Right ventricle myocardium inferior (tissue), 1 donor: ENCODE results near the gene KIF2B. TPM values are rescaled to one million over a fixed set of nuclear protein-coding genes. Genes with fewer than 3 reads are reported as not detected.
"Not testable (repeated sequence)": the region's sequence is repeated elsewhere in the genome, so short reads cannot be mapped to it uniquely, and the experiment has no call there.

Source experiments
- ATAC-seq: fragments of 200-7000 bp; cut with Tn5 transposase; one replicate; pipeline ENCODE4 v1.9.1; 2020; ENCODE audit warnings: mild to moderate bottlenecking, moderate library complexity
- DNase-seq: peaks from one replicate; pipeline ENCODE4 v3.0.0; 2021; ENCODE audit errors: missing footprints
- intact Hi-C: fragments of 100-400 bp; cut with DNase I; formaldehyde crosslinking; loops from one replicate; pipeline ENCODE4 v1.11.0; 2022
- long read RNA-seq: library from polyadenylated mRNA; unstranded; transcript quantifications from one replicate; pipeline ENCODE4 v2.0.0, GENCODE V29; 2021
- total RNA-seq: library from RNA; stranded (reverse); fragmentation: NEBNext Ultra II Directional; extraction: Animal tissue kit (Norgen Biotek cat#: 25700); gene quantifications from one replicate; pipeline ENCODE4 v1.2.1, GENCODE V29; 2021
- donor health status: DM: no; HTN: yes; CAD: no; lungs with severe emphysema.

Gene KIF2B, protein sequence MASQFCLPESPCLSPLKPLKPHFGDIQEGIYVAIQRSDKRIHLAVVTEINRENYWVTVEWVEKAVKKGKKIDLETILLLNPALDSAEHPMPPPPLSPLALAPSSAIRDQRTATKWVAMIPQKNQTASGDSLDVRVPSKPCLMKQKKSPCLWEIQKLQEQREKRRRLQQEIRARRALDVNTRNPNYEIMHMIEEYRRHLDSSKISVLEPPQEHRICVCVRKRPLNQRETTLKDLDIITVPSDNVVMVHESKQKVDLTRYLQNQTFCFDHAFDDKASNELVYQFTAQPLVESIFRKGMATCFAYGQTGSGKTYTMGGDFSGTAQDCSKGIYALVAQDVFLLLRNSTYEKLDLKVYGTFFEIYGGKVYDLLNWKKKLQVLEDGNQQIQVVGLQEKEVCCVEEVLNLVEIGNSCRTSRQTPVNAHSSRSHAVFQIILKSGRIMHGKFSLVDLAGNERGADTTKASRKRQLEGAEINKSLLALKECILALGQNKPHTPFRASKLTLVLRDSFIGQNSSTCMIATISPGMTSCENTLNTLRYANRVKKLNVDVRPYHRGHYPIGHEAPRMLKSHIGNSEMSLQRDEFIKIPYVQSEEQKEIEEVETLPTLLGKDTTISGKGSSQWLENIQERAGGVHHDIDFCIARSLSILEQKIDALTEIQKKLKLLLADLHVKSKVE
- total RNA-seq: not detected
- long read RNA-seq: 0 reads

DNA sequence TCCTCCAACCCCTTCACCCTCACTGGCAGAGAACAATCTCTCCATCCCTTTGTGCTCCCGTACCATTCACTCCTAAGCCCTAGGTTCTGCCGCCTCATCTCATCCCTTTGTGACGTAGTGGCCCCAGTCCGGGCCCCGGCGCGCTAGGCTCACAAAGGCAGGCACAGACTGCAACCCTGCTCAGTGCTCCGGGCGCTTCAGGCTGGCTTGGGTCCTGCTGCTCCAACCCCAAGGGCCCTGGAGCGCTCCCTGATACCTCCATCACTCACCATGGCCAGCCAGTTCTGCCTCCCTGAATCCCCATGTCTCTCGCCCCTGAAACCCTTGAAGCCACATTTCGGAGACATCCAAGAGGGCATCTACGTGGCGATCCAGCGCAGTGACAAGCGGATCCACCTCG is at the start of gene KIF2B:
TSS of gene KIF2B (plus strand) at position 164 of the 400 bp plus-strand sequence. CDS start at position 271, 107 bp downstream.
- intact Hi-C loops: no loop called here
- ATAC-seq (no peak), DNase-seq (peak; percentile 37)

DNA sequence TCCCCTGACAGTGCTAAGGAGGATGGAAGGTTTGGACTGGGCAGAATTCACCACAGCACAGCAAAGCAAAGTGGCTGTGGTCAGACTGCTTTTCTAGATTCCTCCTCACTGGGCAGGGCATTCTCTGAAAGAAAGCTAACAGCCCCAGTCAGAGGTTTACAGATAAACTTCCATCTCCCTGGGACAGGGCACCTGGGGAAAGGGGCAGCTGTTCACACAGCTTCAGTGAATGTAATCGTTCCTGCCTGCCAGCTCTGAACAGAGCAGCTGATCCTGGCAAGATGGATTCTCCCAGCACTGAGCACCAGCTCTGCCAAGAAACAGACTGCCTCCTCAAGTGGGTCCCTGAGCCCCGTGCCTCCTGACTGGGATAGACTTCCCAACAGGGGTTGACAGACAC is 42.4 kb upstream of the KIF2B start:
- DNase-seq (no peak), ATAC-seq (no peak)
- intact Hi-C loops: no loop called here

DNA sequence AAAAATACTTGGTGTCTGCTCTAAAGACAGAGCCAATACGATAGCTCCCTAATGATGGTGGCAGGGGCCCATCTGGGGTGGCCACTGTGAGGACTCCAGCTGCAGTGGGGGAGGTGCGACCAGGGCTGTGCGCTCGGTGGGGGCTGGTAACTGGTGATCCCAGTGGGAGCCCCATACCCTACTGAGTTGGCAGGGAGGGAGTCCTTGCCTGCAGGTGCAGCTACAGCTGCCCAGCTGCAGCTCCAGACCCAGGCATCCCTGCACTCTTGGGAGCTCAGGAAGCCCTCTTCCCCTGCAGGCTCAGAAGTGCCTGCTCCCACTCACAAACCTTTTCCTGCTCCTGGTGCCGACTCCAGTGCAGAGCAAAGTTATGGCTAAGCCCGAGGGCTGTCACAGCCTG is 31.2 kb upstream of the KIF2B start:
- ATAC-seq: no peak
- no peak for DNase-seq
- intact Hi-C loops: no loop called here

DNA sequence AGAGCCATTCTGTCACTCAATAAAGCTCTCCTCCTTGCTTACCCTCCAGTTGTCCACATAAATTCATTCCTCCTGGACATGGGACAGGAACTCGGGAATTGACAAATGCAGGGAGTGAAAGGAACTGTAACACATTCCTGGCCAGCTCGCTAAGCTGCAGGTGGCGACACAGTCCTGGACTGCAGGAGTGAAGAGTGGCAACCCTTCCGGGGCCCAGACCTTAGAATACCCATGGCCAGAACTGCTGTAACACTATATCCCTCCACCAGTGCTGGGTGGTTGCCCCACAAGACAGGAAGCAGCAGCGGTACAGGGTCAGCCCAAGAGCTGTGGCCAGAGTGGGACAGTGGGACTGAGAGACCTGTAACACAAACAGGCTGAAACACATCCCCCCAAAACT is 30.3 kb upstream of the KIF2B start:
- no peak for DNase-seq
- peak; percentile 16 for ATAC-seq
- intact Hi-C loops: no loop called here

DNA sequence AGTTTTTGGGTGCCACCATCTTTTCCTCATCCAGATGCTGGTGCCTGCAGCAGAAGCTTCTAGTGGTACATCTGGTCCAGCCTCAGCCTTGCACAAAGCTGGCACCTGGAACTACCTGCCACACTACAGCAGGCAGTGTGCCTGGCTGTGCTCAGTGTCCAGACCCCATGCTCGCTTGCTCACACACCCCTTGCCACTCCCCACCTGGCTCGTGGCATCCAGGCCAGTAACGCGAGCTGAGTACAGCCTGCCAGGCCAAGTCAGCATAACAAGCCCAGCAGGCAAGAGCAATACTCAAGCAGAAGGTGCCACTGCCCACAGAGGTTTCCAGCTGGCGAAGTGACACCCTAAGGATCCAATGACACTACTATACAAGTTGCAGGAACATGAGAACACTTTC is 29.7 kb upstream of the KIF2B start:
- DNase-seq: no peak
- no peak for ATAC-seq
- intact Hi-C loops: no loop called here

DNA sequence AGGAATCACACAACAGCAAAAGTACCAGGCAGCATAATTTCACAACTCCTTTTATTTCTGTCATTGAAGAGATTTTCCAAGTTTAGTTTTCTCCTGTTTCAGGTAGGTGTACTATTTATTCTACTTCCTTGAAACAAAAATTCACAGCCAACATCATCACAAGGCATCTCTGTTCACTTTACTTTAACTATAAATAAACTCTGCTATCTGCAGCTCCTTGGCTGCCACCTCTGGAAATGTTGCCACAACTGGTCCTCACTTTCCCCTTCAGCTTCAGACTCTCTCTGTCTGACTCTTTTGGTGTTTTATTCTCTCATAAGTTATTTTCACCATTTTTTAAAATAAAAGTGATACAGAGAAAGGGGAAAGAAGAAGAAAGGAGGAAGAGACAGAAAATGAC is 27.9 kb upstream of the KIF2B start:
- ATAC-seq: no peak
- intact Hi-C loops: no loop called here
- DNase-seq: no peak

DNA sequence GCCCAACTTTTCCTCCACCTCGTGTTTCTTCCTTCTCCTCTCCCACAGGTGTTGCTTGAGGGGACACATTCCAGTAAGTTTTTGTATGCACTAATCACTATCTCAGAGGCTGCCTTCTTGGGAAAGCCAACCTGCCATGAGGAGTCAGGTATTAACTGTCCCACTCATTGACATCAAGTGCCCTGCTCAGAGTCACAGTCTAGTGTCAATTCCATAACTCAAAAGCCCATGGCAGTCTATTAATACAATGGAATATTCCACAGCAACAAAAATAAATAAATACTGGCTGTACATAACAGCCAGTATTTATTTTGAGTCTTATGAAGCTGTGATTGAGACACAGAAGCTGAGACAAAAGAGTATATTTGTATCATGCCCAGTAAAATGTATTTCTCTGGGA is 26.1 kb upstream of the KIF2B start:
- intact Hi-C loops: no loop called here
- DNase-seq: no peak
- no peak for ATAC-seq

DNA sequence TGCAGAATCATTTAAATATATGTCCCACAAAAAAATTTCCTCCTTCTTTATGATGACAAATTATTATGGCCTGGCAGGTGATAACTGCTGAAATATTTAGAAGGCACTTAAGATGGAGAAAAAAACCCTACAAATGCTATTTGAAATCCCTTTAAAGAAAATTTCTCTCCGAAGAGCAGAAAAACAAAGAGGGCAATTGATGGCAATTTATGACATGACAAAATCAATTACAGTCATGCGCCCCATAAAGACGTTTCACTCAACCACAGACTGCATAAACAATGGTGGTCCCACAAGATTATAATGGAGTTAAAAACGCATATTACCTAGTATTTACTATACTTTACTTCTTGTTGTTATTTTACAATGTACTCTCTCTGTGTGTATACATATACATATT is 25.2 kb upstream of the KIF2B start:
- intact Hi-C loops: no loop called here
- ATAC-seq (no peak), DNase-seq (no peak)

DNA sequence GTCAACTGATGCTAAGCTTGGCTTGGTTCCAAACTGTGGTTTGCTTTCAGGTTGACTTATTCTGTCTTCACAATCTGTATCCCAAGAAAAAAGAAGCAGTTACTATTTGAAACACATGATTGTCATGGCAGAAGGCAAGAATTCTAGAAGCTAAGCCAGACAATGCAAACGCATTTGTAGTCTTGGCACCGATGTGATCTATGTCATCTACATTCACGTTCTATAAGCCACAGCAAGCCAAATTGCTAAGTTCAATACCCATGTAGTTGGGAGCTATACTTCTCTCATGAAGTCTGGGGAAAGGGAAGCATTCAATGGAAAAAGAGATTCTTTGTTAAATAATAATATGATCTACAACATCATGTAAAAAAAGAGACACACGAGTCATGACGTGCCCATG is 18.3 kb upstream of the KIF2B start:
- intact Hi-C loops: no loop called here
- ATAC-seq (no peak), DNase-seq (no peak)

DNA sequence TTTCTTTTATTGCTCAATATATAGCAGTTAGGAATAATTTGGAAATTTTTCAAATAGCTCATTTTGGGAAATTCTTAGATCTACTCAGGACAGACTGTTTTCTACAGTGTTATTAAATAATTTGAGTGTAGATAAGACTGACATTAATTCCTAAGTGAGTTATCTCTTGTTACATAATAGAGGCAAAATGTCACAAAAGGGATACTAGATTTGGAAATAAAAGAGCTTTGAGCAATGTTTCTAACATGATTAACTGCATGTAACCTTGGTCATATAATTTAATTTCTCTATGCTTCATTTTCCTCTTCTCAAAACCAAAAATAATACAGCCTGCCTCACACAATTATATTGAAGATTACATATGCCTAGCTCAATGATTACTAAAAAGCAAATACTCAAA is 16.3 kb upstream of the KIF2B start:
- ATAC-seq: no peak
- intact Hi-C loops: no loop called here

DNA sequence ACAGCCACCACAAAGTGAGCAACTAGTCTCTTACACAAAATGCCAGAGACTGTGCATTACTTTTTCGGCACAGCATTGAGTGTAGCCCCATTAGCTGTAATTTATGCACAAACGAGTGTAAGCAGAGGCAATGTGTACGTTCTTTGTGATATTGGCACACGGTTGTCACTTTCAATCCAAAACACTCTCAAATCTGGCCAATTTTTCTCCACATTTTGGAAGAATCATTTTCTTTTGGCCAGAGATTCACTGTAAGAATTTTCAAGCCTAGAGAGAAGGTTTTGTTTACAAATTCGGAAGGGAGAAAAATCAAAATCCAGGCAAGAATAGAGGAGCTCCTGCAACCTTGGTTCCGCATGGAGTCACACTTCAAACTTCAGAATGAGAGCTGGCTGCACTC is 15.4 kb upstream of the KIF2B start:
- intact Hi-C loops: no loop called here
- DNase-seq: no peak
- ATAC-seq: no peak

More for the DNA sequence above, 16.3 kb upstream of the KIF2B start:
- no peak for DNase-seq

DNA sequence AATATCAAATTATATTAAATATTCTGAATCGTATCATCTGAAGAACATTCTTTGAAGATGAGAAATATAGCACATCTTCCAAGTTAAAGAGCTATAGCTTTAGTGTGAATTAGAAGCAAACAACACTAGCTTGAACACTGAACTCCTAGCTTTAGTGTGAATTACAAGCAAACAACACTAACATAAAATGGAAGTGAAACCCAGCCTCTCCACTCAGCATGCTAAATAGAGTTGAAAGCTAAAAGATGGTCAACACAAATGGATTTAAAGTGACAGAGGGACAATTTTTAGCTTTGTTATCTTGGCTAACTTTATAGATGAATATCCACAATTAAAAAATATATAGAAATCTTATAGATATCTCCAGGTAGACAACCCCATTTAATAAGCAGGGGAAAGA is 4.5 kb upstream of the KIF2B start:
- DNase-seq (no peak), ATAC-seq (no peak)
- intact Hi-C loops: no loop called here

DNA sequence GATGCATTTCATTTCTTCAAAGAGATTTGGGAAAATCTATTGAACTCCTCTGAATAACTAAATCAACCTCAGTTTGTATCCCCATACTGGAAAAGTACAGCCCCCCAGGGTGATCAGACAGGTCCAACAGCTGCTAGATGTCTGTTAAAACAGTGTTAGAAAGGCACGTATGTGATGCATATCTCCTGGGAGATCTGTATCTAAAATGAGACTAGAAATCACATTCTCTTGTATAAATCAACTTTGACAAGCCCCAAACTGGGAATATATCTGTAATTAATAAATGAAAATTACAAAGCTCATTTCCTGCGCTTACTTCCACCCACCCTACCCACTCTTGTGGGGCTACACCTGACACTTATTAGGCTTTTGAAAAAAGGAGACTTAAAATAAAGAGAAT is 3.8 kb upstream of the KIF2B start:
- ATAC-seq (no peak), DNase-seq (no peak)
- intact Hi-C loops: no loop called here

DNA sequence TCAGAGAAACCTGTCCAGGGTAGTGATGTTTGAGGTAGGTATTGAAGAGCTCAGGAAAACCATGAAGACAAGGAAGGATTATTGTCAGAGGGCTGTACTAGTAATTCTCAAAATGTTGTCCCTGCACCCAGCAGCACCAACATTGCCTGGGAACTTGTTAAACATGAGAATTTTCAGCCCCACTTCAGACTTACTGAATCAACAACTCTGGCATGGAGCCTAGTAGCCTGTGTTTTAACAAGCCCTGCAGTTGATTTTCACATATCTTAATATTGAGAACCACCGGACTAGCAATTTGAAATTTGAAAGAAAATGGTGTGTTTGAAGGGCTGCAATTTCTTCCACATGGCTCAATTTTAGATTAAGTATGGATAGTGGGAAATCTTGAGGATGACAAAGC is 2.8 kb upstream of the KIF2B start:
- ATAC-seq: no peak
- DNase-seq: no peak
- intact Hi-C loops: no loop called here

DNA sequence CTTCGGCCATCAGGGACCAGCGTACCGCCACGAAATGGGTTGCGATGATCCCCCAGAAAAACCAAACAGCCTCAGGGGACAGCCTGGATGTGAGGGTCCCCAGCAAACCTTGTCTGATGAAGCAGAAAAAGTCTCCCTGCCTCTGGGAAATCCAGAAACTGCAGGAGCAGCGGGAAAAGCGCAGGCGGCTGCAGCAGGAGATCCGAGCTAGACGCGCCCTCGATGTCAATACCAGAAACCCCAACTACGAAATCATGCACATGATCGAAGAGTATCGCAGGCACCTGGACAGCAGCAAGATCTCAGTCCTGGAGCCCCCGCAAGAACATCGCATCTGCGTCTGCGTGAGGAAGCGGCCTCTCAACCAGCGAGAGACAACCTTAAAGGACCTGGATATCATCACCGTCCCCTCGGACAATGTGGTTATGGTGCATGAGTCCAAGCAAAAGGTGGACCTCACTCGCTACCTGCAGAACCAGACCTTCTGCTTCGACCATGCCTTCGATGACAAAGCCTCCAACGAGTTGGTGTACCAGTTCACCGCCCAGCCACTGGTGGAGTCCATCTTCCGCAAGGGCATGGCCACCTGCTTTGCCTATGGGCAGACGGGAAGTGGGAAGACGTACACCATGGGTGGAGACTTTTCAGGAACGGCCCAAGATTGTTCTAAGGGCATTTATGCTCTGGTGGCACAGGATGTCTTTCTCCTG is 769 bp downstream of the KIF2B start:
- ATAC-seq (no peak), DNase-seq (peak; percentile 62)
- intact Hi-C loops: no loop called here

DNA sequence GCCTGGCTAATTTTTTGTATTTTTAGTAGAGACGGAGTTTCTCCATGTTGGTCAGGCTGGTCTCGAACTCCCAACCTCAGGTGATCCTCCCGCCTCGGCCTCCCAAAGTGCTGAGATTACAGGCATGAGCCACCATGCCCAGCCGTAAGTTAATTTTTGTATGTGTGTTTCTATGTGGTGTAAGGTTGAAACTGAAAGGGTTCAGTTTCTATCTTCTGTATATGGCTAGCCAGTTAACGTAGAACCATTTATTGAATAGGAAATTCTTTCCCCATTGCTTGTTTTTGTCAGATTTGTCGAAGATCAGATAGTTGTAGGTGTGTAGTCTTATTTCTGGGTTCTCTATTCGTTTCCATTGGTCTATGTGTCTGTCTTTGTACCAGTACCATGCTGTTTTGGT is 12.0 kb downstream of the KIF2B start:
- ATAC-seq, intact Hi-C loops, DNase-seq: not testable (repeated sequence)

DNA sequence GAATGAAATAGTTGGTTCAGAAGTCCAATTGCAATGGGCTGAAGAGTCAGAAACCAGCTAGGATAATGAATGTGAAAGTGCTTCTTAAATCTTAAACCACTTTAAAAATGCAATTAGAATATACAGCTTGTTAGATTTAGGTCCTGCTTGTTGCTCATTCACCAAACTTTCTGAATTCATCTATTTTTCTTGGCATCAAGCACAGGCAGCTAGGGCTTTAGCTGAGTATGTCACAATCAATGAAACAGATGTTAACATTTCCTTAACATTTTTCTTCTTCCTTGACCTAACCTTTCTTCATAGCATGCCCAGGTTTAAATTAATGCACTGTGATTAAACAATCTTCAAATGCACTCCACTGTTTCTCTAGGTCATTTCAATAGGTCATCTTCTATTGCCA is 14.4 kb downstream of the KIF2B start:
- no peak for ATAC-seq
- no peak for DNase-seq
- intact Hi-C loops: no loop called here

DNA sequence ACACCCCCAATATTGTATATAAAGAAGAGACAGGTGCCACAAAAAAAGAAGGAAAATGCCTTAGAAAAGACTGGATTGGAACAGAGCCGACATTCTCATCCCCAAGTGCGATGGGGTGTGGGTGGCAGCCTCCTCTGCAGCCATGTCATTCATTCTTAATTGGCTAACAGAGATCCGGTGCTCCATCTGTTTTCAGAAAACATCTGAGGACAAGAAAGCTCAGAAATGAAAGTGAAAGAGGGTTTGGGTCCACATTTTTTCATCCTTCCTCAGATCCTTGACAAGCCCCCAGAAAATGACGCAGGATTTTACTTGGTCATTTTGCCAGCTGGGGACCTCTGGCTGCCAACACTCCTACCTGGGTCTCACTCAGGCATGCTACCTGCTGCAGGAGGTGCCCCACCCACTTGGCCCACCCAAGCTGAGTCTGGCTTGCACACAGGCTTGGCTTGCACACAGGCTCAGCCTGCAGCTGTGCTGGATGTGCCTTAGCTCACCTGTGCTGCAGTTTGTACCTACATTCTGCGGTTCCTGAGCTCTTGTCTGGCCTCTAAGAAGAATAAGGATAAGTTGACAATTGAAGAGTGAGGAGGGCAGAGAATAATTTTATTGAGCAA is 21.9 kb downstream of the KIF2B start:
- ATAC-seq: no peak
- intact Hi-C loops: no loop called here

DNA sequence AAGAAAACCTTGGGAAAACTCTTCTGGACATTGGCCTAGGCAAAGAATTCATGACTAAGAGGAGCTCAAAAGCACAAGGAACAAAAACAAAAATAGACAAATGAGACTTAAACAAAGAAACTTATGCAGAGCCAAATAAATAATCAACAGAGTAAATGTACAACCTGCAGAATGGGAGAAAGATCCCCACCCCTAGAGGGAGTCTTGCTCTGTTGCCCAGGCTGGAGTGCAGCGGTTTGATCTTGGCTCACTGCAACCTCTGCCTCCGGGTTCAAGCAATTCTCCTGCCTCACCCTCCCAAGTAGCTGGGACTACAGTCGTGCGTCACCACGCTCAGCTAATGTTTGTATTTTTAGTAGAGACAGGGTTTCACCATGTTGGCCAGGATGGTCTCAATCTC is 48.4 kb downstream of the KIF2B start:
- ATAC-seq, intact Hi-C loops, DNase-seq: not testable (repeated sequence)

More for the DNA sequence above, 21.9 kb downstream of the KIF2B start:
- no peak for DNase-seq
